ENCODE measurements around the gene ASAP3. TPM values are rescaled to one million over a fixed set of nuclear protein-coding genes. Genes with fewer than 3 reads are reported as not detected.
A peak's percentile ranks its signal among the peaks of the same experiment; 100 is the strongest.

Gene ASAP3
- total and polyA plus RNA-seq, 2 of the 13 experiments (the other 11 are each of a cell fraction or from before 2014, with no cell fraction given): 32.6 to 37.0 TPM

DNA sequence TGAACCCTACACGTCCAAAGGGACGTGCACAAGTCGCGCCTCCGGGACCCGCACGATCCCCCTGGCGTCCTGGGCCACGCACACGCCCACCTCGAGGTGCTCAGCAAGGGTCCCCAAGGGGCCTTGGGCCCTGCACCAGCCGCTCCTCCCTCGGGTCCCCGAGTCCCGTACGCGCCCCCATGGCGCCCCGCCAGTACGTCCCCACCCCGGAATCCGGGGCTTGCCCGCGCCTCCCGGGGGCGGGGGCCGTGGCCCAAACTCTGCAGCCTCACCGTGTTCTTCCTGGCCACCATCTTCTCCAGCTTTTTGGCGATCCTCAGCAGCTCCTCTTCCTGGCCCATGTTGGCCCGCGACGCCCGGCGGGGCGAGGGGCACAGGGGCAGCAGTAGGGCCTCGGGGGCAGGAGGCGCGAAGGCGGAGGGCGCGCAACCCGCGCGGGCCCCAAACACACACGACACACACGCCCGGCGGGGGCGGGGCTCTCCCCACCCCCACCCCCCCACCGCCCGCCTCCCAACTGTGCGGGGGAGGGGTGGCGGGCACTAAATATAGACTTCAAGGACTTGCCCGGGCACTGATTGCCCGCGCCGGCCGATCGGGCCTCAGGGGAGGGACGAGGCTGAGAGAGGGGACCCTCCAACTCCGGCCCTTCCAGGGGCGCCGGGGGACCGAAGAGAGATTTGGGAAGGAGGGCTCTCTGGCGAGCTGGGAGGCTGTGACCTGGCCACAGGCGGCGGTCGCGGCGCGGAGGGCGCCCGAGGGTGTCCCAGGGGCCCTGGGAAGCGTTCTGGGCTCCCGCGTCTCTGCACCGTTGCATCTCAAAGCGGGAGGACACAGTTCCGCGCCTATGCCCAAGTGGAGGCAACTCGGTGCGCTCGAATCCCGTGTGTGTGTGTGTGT, 59.4 kb downstream of the ASAP3 start, which contains the start of gene TCEA3 (continued):
- TF ChIP-seq, protein P1, sequence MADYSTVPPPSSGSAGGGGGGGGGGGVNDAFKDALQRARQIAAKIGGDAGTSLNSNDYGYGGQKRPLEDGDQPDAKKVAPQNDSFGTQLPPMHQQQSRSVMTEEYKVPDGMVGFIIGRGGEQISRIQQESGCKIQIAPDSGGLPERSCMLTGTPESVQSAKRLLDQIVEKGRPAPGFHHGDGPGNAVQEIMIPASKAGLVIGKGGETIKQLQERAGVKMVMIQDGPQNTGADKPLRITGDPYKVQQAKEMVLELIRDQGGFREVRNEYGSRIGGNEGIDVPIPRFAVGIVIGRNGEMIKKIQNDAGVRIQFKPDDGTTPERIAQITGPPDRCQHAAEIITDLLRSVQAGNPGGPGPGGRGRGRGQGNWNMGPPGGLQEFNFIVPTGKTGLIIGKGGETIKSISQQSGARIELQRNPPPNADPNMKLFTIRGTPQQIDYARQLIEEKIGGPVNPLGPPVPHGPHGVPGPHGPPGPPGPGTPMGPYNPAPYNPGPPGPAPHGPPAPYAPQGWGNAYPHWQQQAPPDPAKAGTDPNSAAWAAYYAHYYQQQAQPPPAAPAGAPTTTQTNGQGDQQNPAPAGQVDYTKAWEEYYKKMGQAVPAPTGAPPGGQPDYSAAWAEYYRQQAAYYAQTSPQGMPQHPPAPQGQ (CRISPR knock-in tag; IDR thresholded peaks at IDR 0.05; ENCODE audit: borderline replicate concordance): no peak
- TF ChIP-seq, protein P2, sequence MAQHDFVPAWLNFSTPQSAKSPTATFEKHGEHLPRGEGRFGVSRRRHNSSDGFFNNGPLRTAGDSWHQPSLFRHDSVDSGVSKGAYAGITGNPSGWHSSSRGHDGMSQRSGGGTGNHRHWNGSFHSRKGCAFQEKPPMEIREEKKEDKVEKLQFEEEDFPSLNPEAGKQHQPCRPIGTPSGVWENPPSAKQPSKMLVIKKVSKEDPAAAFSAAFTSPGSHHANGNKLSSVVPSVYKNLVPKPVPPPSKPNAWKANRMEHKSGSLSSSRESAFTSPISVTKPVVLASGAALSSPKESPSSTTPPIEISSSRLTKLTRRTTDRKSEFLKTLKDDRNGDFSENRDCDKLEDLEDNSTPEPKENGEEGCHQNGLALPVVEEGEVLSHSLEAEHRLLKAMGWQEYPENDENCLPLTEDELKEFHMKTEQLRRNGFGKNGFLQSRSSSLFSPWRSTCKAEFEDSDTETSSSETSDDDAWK (CRISPR knock-in tag; IDR thresholded peaks at IDR 0.05): no peak
- TF ChIP-seq, protein P3, sequence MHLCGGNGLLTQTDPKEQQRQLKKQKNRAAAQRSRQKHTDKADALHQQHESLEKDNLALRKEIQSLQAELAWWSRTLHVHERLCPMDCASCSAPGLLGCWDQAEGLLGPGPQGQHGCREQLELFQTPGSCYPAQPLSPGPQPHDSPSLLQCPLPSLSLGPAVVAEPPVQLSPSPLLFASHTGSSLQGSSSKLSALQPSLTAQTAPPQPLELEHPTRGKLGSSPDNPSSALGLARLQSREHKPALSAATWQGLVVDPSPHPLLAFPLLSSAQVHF (CRISPR knock-in tag; IDR thresholded peaks at IDR 0.05): no peak
- TF ChIP-seq ZNF709 (CRISPR knock-in tag; IDR thresholded peaks at IDR 0.05): peak; percentile 43; the same call in 1 of the 2 replicates
- TF ChIP-seq SNAPC2 (CRISPR knock-in tag; IDR thresholded peaks at IDR 0.05): 0 out of 2 replicates have a peak, but pooled peaks have one; percentile 34
- no peak for TF ChIP-seq HNF4G (IDR thresholded peaks at IDR 0.05; ENCODE audit: borderline replicate concordance, low read depth, low read length)
- no peak for TF ChIP-seq HNF4G (CRISPR knock-in tag; IDR thresholded peaks at IDR 0.05; ENCODE audit: borderline replicate concordance, low read depth)
- TF ChIP-seq SKI (IDR thresholded peaks at IDR 0.05; ENCODE audit: partially characterized antibody): no peak
- TF ChIP-seq ZNF263 (CRISPR knock-in tag; IDR thresholded peaks at IDR 0.05): no peak; the same call in 1 of the 2 replicates
- TF ChIP-seq ZNF451 (CRISPR knock-in tag; IDR thresholded peaks at IDR 0.05): no peak
- no peak for TF ChIP-seq ELF3 (CRISPR knock-in tag; IDR thresholded peaks at IDR 0.05)
- no peak for TF ChIP-seq NFE2L1 (CRISPR knock-in tag; IDR thresholded peaks at IDR 0.05; ENCODE audit: borderline replicate concordance)
- TF ChIP-seq, protein P4, sequence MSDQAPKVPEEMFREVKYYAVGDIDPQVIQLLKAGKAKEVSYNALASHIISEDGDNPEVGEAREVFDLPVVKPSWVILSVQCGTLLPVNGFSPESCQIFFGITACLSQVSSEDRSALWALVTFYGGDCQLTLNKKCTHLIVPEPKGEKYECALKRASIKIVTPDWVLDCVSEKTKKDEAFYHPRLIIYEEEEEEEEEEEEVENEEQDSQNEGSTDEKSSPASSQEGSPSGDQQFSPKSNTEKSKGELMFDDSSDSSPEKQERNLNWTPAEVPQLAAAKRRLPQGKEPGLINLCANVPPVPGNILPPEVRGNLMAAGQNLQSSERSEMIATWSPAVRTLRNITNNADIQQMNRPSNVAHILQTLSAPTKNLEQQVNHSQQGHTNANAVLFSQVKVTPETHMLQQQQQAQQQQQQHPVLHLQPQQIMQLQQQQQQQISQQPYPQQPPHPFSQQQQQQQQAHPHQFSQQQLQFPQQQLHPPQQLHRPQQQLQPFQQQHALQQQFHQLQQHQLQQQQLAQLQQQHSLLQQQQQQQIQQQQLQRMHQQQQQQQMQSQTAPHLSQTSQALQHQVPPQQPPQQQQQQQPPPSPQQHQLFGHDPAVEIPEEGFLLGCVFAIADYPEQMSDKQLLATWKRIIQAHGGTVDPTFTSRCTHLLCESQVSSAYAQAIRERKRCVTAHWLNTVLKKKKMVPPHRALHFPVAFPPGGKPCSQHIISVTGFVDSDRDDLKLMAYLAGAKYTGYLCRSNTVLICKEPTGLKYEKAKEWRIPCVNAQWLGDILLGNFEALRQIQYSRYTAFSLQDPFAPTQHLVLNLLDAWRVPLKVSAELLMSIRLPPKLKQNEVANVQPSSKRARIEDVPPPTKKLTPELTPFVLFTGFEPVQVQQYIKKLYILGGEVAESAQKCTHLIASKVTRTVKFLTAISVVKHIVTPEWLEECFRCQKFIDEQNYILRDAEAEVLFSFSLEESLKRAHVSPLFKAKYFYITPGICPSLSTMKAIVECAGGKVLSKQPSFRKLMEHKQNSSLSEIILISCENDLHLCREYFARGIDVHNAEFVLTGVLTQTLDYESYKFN (CRISPR knock-in tag; conservative IDR thresholded peaks at IDR 0.05): peak; percentile 39
- TF ChIP-seq HOXA5 (CRISPR knock-in tag; IDR thresholded peaks at IDR 0.05): peak; percentile 80
- no peak for TF ChIP-seq SUZ12 (IDR thresholded peaks at IDR 0.05; ENCODE audit: low read depth, low read length)
- no peak for TF ChIP-seq SNAI1 (CRISPR knock-in tag; IDR thresholded peaks at IDR 0.05; ENCODE audit: borderline replicate concordance)
- TF ChIP-seq ZSCAN22 (CRISPR knock-in tag; IDR thresholded peaks at IDR 0.05): no peak

Data from HepG2 (cell line).